SK-N-SH (cell line): ENCODE data around the gene UBXN1. TPM values are rescaled to one million over a fixed set of nuclear protein-coding genes. Genes with fewer than 3 reads are reported as not detected.

Source experiments
- CTCF ChIA-PET: fragments of 300-600, 350-600 bp; formaldehyde crosslinking; extraction: SDS; loops from one replicate; lab custom pipeline; 2021; lab: Yijun Ruan, JAX
- POLR2A ChIA-PET: fragments of 350-600 bp; sonication (Branson Sonifier 250); formaldehyde crosslinking; extraction: SDS; loops from one replicate; lab custom pipeline; 2020; ENCODE audit warnings: antibody characterized with exemption, inconsistent platforms; lab: Yijun Ruan, JAX
- DNase-seq: peaks from one replicate; pipeline ENCODE4 v3.0.0; 2012
- H2AFZ ChIP-seq: fragments of 200-600 bp; sonication (generic); 2 replicates; pipeline ENCODE4 v1.8.1; 2016; ENCODE audit warnings: antibody characterized with exemption, mild to moderate bottlenecking, low read depth
- H3F3A ChIP-seq: fragments of 200-600 bp; sonication (generic); replicated peaks from 2 replicates; pipeline ENCODE3; 2016; ENCODE audit warnings: antibody characterized with exemption, mild to moderate bottlenecking; ENCODE audit not compliant: insufficient read depth
- H3K27ac ChIP-seq, 2 experiments: fragments of 200-500 bp in 1 of 2; fragments of 200-600 bp in 1 of 2; sonication (Bioruptor generic) in 1 of 2; sonication (generic), shearing (Covaris generic) in 1 of 2; 2 replicates each; pipeline versions ENCODE4 v1.5.1 to v1.6.1; 2014 to 2016; ENCODE audit warnings: low read depth in 2 of 2, inconsistent platforms in 1 of 2, low read length in 1 of 2, mild to moderate bottlenecking in 1 of 2, mixed read lengths in 1 of 2
- H3K27me3 ChIP-seq: fragments of 200-600 bp; sonication (generic), shearing (Covaris generic); 2 replicates; pipeline ENCODE4 v1.6.1; 2016; ENCODE audit warnings: mixed run types; ENCODE audit not compliant: insufficient read depth
- H3K36me3 ChIP-seq, 2 experiments: fragments of 200-500 bp in 1 of 2; fragments of 200-600 bp in 1 of 2; sonication (Bioruptor generic) in 1 of 2; sonication (generic) in 1 of 2; replicated peaks in 1 of 2; 2 replicates each; pipeline versions ENCODE3 to v1.5.1; 2014 to 2016; ENCODE audit warnings: low read length in 1 of 2, mild to moderate bottlenecking in 1 of 2; ENCODE audit not compliant: insufficient read depth in 2 of 2, control insufficient read depth in 1 of 2
- H3K4me1 ChIP-seq, 2 experiments: fragments of 200-500 bp in 1 of 2; fragments of 200-600 bp in 1 of 2; sonication (Bioruptor generic) in 1 of 2; sonication (generic), shearing (Covaris generic) in 1 of 2; 2 replicates each; pipeline versions ENCODE4 v1.5.1 to v1.6.1; 2014 to 2016; ENCODE audit warnings: low read depth in 1 of 2, low read length in 1 of 2, mixed run types in 1 of 2; ENCODE audit not compliant: insufficient read depth in 2 of 2, control insufficient read depth in 1 of 2
- H3K4me2 ChIP-seq: fragments of 200-600 bp; sonication (generic), shearing (Covaris generic); 2 replicates; pipeline ENCODE4 v1.6.1; 2017; ENCODE audit warnings: mixed run types
- H3K4me3 ChIP-seq, 2 experiments: fragments of 200-500 bp in 1 of 2; fragments of 200-600 bp in 1 of 2; sonication (Bioruptor generic) in 1 of 2; sonication (generic), shearing (Covaris generic) in 1 of 2; 2 replicates each; pipeline versions ENCODE4 v1.5.1 to v1.8.1; 2014 to 2016; ENCODE audit warnings: low read depth in 2 of 2, inconsistent platforms in 1 of 2, low read length in 1 of 2, mild to moderate bottlenecking in 1 of 2, mixed read lengths in 1 of 2, moderate library complexity in 1 of 2
- H3K79me2 ChIP-seq: fragments of 200-600 bp; sonication (generic); 2 replicates; pipeline ENCODE4 v1.8.1; 2017; ENCODE audit warnings: mild to moderate bottlenecking; ENCODE audit not compliant: insufficient read depth
- H3K9ac ChIP-seq: fragments of 200-600 bp; sonication (generic); 2 replicates; pipeline ENCODE4 v1.6.1; 2017; ENCODE audit warnings: mixed run types
- H3K9me2 ChIP-seq: fragments of 200-600 bp; sonication (generic); 2 replicates; pipeline ENCODE4 v1.6.1; 2017; ENCODE audit warnings: mixed run types
- H3K9me3 ChIP-seq: fragments of 200-600 bp; sonication (generic); 2 replicates; pipeline ENCODE4 v1.6.1; 2017; ENCODE audit warnings: mixed run types, mild to moderate bottlenecking, moderate library complexity
- H4K20me1 ChIP-seq: fragments of 200-600 bp; sonication (generic); 2 replicates; pipeline ENCODE4 v1.6.1; 2017; ENCODE audit warnings: mild to moderate bottlenecking, mixed run types; ENCODE audit not compliant: insufficient read depth
- CHD2 ChIP-seq: fragments of 150-350 bp; IDR thresholded peaks from 2 replicates; pipeline ENCODE4 v1.6.1; 2018; ENCODE audit warnings: low read length; ENCODE audit not compliant: partially characterized antibody
- ELF1 ChIP-seq: IDR thresholded peaks from 2 replicates; pipeline ENCODE4 v1.4.0; 2012
- EP300 ChIP-seq, 2 experiments: IDR thresholded peaks; 2 replicates each; pipeline versions ENCODE4 v1.4.0 to v1.6.1; 2012; ENCODE audit warnings: borderline replicate concordance in 1 of 2, low read depth in 1 of 2, low read length in 1 of 2
- EZH2phosphoT487 ChIP-seq: fragments of 200-600 bp; sonication (generic); IDR thresholded peaks from 2 replicates; pipeline ENCODE4 v1.6.1; 2017; ENCODE audit warnings: low read depth, mixed run types, mild to moderate bottlenecking, antibody characterized with exemption, moderate library complexity, borderline replicate concordance
- FOSL2 ChIP-seq: IDR thresholded peaks from 2 replicates; pipeline ENCODE4 v1.4.0; 2012; ENCODE audit warnings: low read depth, mild to moderate bottlenecking, moderate library complexity, borderline replicate concordance
- FOXJ3 ChIP-seq: sonication (generic); formaldehyde crosslinking; IDR thresholded peaks from 2 replicates; pipeline ENCODE4 v1.5.1; 2020; ENCODE audit warnings: mild to moderate bottlenecking, missing genetic modification reagents
- GABPA ChIP-seq: IDR thresholded peaks from 2 replicates; pipeline ENCODE4 v1.4.0; 2012; ENCODE audit warnings: low read depth, mild to moderate bottlenecking
- MEF2A ChIP-seq: IDR thresholded peaks from 2 replicates; pipeline ENCODE4 v1.4.0; 2012; ENCODE audit warnings: low read depth, borderline replicate concordance
- NFIC ChIP-seq: IDR thresholded peaks from 2 replicates; pipeline ENCODE4 v1.4.0; 2012; ENCODE audit warnings: borderline replicate concordance
- NRF1 ChIP-seq: IDR thresholded peaks from 2 replicates; pipeline ENCODE4 v1.6.1; 2012; ENCODE audit warnings: low read depth, mild to moderate bottlenecking, low read length
- RAD21 ChIP-seq: IDR thresholded peaks from 2 replicates; pipeline ENCODE4 v1.6.1; 2012; ENCODE audit warnings: mild to moderate bottlenecking, low read length
- RFX5 ChIP-seq: IDR thresholded peaks from 2 replicates; pipeline ENCODE4 v1.6.1; 2012; ENCODE audit warnings: mild to moderate bottlenecking, improper control_type of control experiment, low read length
- SIN3A ChIP-seq: IDR thresholded peaks from 2 replicates; pipeline ENCODE4 v1.6.1; 2012; ENCODE audit warnings: low read depth, mild to moderate bottlenecking, low read length, moderate library complexity, borderline replicate concordance
- SMC3 ChIP-seq: IDR thresholded peaks from 2 replicates; pipeline ENCODE4 v1.6.1; 2012; ENCODE audit warnings: low read depth, low read length, improper control_type of control experiment
- YY1 ChIP-seq: IDR thresholded peaks from 2 replicates; pipeline ENCODE4 v1.4.0; 2012; ENCODE audit warnings: low read depth, mild to moderate bottlenecking
- WGBS: methylation state at CpG from one replicate; pipeline ENCODE4 v1.1.6; 2017; ENCODE audit warnings: low lambda C conversion rate; 5-methylcytosine and 5-hydroxymethylcytosine counted together
- polyA plus RNA-seq, 3 experiments: library from polyadenylated mRNA; depleted of rRNA; stranded (reverse); fragments of >200 nt; gene quantifications; 2 replicates each; pipeline ENCODE4 v1.2.3, GENCODE V29; 2012
- TF ChIP-seq, protein P1 (sequence below): IDR thresholded peaks from 2 replicates; pipeline ENCODE4 v1.4.0; 2012; ENCODE audit warnings: low read depth
- TF ChIP-seq, protein P2 (sequence below): IDR thresholded peaks from 2 replicates; pipeline ENCODE4 v1.4.0; 2012; ENCODE audit warnings: low read depth, borderline replicate concordance
- TF ChIP-seq, protein P3 (sequence below): IDR thresholded peaks from 2 replicates; pipeline ENCODE4; 2012

The UBXN1 gene
- polyA plus RNA-seq, 1 of the 3 experiments (the other 2 are of a cell fraction), result 256 TPM

DNA sequence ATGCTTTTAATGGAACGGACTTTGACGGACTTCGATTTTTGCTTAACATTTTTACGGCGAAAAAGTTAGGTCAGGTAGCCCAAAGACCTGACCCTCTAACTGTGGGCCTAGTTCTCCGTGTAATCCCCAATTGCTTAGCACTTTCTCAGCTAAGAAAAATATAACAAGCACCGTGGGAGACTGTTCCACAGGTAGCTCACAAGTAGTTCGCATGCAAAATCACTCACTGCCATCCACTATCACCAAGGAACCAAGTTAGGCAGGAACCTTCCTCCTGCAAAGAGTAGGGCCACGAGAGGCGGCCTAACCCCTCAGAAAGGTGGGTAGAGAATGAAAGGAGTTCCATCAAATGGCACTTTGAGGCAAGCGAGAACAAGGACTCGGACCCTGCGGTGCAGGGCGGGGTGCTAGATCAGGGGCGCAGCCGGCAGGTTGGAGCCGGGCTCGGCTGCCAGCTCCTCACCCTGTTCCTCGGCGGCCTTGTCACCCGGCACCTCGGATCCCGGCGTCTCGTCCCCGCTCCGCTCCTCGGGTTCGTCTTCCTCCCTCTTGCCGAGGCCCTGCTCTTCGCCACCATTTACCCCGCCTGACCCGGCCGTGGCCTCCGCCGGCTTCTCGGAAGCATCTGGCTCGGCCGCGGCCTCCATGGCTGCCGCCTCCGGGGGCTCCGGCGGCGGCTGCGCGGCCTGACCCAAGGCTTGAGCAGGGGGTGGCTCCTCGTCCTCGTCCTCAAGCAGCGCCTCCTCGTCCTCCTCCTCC, 47.5 kb upstream of the UBXN1 start:
- peaks cover 36% of the 10 kb centered on the region for H4K20me1 ChIP-seq
- peaks cover 12 to 21% of the 10 kb centered on the region in 2 experiments; a peak in 3 of 4 replicates for H3K4me1 ChIP-seq
- H3K4me3 ChIP-seq, result peak overlapping the region; percentile 89 to 92
- H3F3A ChIP-seq, result peaks cover 26% of the 10 kb centered on the region
- 2% methylated on average over 34 of the region's 51 CpGs for WGBS
- DNase-seq, result no peak
- H3K36me3 ChIP-seq, result peaks cover 36 to 48% of the 10 kb centered on the region in 2 experiments
- no peaks in the 10 kb centered on the region for H3K27me3 ChIP-seq
- TF ChIP-seq ELF1, result no peak
- TF ChIP-seq NRF1, result no peak
- TF ChIP-seq YY1, result 0 out of 2 replicates have a peak, but pooled peaks have one; percentile 30
- ChIA-PET POLR2A (interaction anchor here (0.8 to 4.5 kb wide), 14 partner anchors 9 to 154 kb away, joined by 3 to 33 read pairs (median 11); partner anchors contain the start of genes C11orf98, CSKMT, LBHD1 and MTA2), CTCF (interaction anchor here (0.7 to 2.3 kb wide), 6 partner anchors 20 to 100 kb away, joined by 3 to 9 read pairs (median 4); partner anchors contain the start of genes BSCL2 and TMEM179B)
- peak overlapping the region; percentile 99 for H3K27ac ChIP-seq
- H3K79me2 ChIP-seq, result peaks cover 84% of the 10 kb centered on the region
- no peaks in the 10 kb centered on the region for H3K9me2 ChIP-seq
- H3K9ac ChIP-seq, result peak overlapping the region; percentile 88
- H2AFZ ChIP-seq, result no peak overlapping the region
- no peaks in the 10 kb centered on the region for H3K9me3 ChIP-seq
- H3K4me2 ChIP-seq, result peak overlapping the region; percentile 93

DNA sequence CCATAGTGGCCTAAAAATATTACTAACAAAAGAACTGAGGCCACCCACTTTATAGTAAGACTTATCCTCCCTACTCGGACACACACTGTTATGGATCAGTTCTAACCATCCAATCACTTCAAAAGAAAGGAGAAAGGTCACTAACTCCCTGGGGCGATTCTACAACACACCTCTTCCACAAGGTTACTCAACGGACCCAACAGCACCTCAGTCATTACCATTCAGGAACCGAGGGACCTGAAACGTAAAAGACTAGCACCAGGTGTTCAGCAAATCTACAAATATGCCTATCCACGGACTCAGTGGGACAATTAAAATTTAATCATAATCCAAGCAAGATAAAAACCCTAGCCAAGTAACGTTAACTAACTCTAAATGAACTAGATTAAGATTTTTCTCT, 46.8 kb upstream of the UBXN1 start:
- DNase-seq, result no peak
- Histone ChIP-seq H3K27me3 (no peaks in the 10 kb centered on the region), H3K9ac (peak overlapping the region; percentile 88), H3K79me2 (peaks cover 84% of the 10 kb centered on the region), H2AFZ (no peak overlapping the region), H3K9me2 (no peaks in the 10 kb centered on the region), H3F3A (peaks cover 26% of the 10 kb centered on the region), H3K4me1 (peaks cover 12 to 21% of the 10 kb centered on the region in 2 experiments; a peak in 3 of 4 replicates), H3K27ac (peak overlapping the region; percentile 99; a peak in 3 of 4 replicates), H3K9me3 (no peaks in the 10 kb centered on the region), H3K36me3 (peaks cover 42 to 54% of the 10 kb centered on the region in 2 experiments), H3K4me3 (peak overlapping the region; percentile 89 to 92), H3K4me2 (peak overlapping the region; percentile 93), H4K20me1 (peaks cover 36% of the 10 kb centered on the region)
- TF ChIP-seq NRF1 (no peak), RFX5 (no peak), SMC3 (no peak), GABPA (no peak)
- TF ChIP-seq, protein P1, sequence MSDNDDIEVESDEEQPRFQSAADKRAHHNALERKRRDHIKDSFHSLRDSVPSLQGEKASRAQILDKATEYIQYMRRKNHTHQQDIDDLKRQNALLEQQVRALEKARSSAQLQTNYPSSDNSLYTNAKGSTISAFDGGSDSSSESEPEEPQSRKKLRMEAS, result no peak
- POLR2A ChIA-PET, result interaction anchor here (1.0 to 4.5 kb wide), 5 partner anchors 8 to 124 kb away, joined by 3 to 24 read pairs (median 5); partner anchors contain the start of gene MTA2
- CTCF ChIA-PET, result interaction anchor here (0.7 to 2.3 kb wide), 5 partner anchors 19 to 61 kb away, joined by 3 to 9 read pairs (median 5); partner anchors contain the start of genes BSCL2 and TMEM179B
- WGBS, result under 1% methylated on average over 7 of the region's 7 CpGs

DNA sequence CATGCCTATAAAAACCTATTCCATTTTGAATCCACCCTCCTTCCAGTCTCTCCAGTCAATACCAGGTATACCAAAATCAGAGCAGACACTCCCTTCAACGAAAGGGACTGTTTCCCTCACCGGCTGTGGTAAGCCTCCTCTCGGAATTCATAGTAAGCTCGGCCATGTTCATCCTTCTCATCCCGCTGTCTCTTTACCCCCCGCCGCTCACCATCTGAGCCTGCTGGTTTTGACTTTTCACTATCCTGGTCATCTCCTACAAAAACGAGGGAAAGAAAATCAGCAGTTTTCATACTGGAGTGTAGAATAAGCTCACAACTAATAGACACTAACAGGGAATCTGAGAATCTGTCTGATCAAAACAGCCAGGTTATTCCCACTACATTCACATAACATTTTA, 45.3 kb upstream of the UBXN1 start:
- H3K27ac ChIP-seq, result no peak overlapping the region
- H3K9ac ChIP-seq, result peak overlapping the region; percentile 88; the same call in 1 of the 2 replicates

More for the DNA sequence above, 45.3 kb upstream of the UBXN1 start:
- 56% methylated on average over 8 of the region's 8 CpGs for WGBS
- Histone ChIP-seq H3K4me2 (peak overlapping the region; percentile 93), H3K36me3 (peaks cover 51 to 66% of the 10 kb centered on the region in 2 experiments), H3K9me3 (no peaks in the 10 kb centered on the region), H3K79me2 (peaks cover 84% of the 10 kb centered on the region), H3K27me3 (no peaks in the 10 kb centered on the region), H4K20me1 (peaks cover 36% of the 10 kb centered on the region), H3F3A (peaks cover 26% of the 10 kb centered on the region), H3K4me1 (peaks cover 9 to 15% of the 10 kb centered on the region in 2 experiments; a peak in 3 of 4 replicates), H3K9me2 (no peaks in the 10 kb centered on the region)
- ChIA-PET CTCF (interaction anchor here (1.0 to 1.9 kb wide), 4 partner anchors 30 to 133 kb away, joined by 3 to 6 read pairs (median 4); partner anchors contain the start of genes TMEM223 and TUT1), POLR2A (interaction anchor here (0.9 to 4.5 kb wide), 3 partner anchors 14 to 117 kb away, joined by 3 to 24 read pairs (median 3); no protein-coding TSS in a partner anchor)
- DNase-seq, result no peak
- TF ChIP-seq EZH2phosphoT487 (no peak), EP300 (IDR thresholded peaks at IDR 0.05; ENCODE audit: borderline replicate concordance in 1 of 2, low read depth in 1 of 2, low read length in 1 of 2) (no peak), MEF2A (no peak), SIN3A (no peak), NFIC (no peak), SMC3 (no peak), CHD2 (no peak), RAD21 (no peak), FOSL2 (no peak), NRF1 (no peak), FOXJ3 (CRISPR knock-in tag) (no peak)
- TF ChIP-seq, protein P2, sequence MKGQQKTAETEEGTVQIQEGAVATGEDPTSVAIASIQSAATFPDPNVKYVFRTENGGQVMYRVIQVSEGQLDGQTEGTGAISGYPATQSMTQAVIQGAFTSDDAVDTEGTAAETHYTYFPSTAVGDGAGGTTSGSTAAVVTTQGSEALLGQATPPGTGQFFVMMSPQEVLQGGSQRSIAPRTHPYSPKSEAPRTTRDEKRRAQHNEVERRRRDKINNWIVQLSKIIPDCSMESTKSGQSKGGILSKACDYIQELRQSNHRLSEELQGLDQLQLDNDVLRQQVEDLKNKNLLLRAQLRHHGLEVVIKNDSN, result no peak
- TF ChIP-seq, protein P3, sequence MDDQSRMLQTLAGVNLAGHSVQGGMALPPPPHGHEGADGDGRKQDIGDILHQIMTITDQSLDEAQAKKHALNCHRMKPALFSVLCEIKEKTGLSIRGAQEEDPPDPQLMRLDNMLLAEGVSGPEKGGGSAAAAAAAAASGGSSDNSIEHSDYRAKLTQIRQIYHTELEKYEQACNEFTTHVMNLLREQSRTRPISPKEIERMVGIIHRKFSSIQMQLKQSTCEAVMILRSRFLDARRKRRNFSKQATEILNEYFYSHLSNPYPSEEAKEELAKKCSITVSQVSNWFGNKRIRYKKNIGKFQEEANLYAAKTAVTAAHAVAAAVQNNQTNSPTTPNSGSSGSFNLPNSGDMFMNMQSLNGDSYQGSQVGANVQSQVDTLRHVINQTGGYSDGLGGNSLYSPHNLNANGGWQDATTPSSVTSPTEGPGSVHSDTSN, result no peak
- TF ChIP-seq, all 33 proteins: peak for 0
- Histone ChIP-seq H2AFZ (no peak overlapping the region), H3K4me3 (peak overlapping the region; percentile 89 to 92)
